ENCODE results near the gene SIK2.

DNA sequence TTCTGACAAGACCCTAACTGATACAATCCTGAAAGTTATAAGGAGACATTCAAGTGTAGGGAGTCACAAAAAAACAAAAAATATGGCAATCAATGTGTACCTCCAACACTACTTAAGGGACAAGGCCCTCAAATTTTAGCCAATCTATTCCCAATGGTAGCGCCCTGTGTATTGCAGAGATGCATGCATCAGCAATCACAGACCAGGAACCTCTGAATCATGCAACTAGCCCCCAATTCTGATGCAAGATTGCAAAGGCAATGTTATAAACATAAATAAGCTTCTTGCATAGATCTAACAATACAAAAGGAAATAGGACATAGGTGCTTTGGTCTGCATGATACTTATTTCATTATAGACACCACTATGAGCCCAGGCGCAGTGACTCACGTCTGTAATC lies 29.7 kb upstream of the SIK2 start:
- TF ChIP-seq, protein P1, sequence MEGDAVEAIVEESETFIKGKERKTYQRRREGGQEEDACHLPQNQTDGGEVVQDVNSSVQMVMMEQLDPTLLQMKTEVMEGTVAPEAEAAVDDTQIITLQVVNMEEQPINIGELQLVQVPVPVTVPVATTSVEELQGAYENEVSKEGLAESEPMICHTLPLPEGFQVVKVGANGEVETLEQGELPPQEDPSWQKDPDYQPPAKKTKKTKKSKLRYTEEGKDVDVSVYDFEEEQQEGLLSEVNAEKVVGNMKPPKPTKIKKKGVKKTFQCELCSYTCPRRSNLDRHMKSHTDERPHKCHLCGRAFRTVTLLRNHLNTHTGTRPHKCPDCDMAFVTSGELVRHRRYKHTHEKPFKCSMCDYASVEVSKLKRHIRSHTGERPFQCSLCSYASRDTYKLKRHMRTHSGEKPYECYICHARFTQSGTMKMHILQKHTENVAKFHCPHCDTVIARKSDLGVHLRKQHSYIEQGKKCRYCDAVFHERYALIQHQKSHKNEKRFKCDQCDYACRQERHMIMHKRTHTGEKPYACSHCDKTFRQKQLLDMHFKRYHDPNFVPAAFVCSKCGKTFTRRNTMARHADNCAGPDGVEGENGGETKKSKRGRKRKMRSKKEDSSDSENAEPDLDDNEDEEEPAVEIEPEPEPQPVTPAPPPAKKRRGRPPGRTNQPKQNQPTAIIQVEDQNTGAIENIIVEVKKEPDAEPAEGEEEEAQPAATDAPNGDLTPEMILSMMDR (IDR thresholded peaks at IDR 0.05) = no peak
- no peak for TF ChIP-seq POLR2A (IDR thresholded peaks at IDR 0.05)

Measured in thyroid gland (tissue), 4 donors.